ENCODE data around the gene LRRC8B.

GRCh38 chr1:89607586-89608318 lies 83.1 kb downstream of the LRRC8B start:
- TF ChIP-seq EZH2phosphoT487 (IDR thresholded peaks at IDR 0.05; ENCODE audit: insufficient read depth, low read depth) (no peak), EZH2 (IDR thresholded peaks at IDR 0.05; ENCODE audit: insufficient read depth, poor library complexity, severe bottlenecking) (no peak)

All from GM23248 (cell line).